A549 (cell line): Measurements from ENCODE around the gene CALU.

ENCODE experiments used
- CBX2 ChIP-seq: fragments of 200-600 bp; sonication (generic); IDR thresholded peaks from 2 replicates; pipeline ENCODE4 v1.6.1; 2016; ENCODE audit warnings: low read depth, mild to moderate bottlenecking, borderline replicate concordance
- CTCF ChIP-seq: fragments of >200 bp; sonication (Bioruptor Twin); formaldehyde crosslinking; IDR thresholded peaks from 3 replicates; pipeline ENCODE4 v1.5.1; 2016
- POLR2A ChIP-seq: IDR thresholded peaks from 2 replicates; pipeline ENCODE4 v1.6.1; 2012; ENCODE audit warnings: mild to moderate bottlenecking, low read length

GRCh38 chr7:128790315-128791041 is 51.3 kb downstream of the CALU start:
- TF ChIP-seq CBX2 = no peak
- no peak for TF ChIP-seq CTCF
- no peak for TF ChIP-seq POLR2A
